ENCODE measurements around the gene PRKN. TPM values are rescaled to one million over a fixed set of nuclear protein-coding genes. Genes with fewer than 3 reads are reported as not detected.

Gene PRKN
- total and polyA plus RNA-seq, 3 experiments from 2014 or later = 0.22 to 1.0 (median 0.55) TPM

- Mint-ChIP-seq H3K4me1 (no peaks in the 10 kb centered on the region), H3K4me3 (no peak overlapping the region), H3K9me3 (peaks cover 0 to 29% (median 4%) of the 10 kb centered on the region in 5 donors), H3K27ac (no peak overlapping the region), H3K36me3 (no peaks in the 10 kb centered on the region), H3K27me3 (no peaks in the 10 kb centered on the region)
- Histone ChIP-seq H3K9me3 (ENCODE audit: low read length) (no peaks in the 10 kb centered on the region), H3K36me3 (ENCODE audit: insufficient read depth, low read length) (no peaks in the 10 kb centered on the region), H3K4me1 (ENCODE audit: insufficient read depth, low read length) (no peaks in the 10 kb centered on the region), H3K27ac (ENCODE audit: low read depth, low read length) (no peak overlapping the region), H3K4me3 (ENCODE audit: low read length) (no peak overlapping the region), H3K27me3 (ENCODE audit: insufficient read depth, low read length, poor library complexity, severe bottlenecking) (no peaks in the 10 kb centered on the region)
- ChIA-PET CTCF (no interaction called here), POLR2A (no interaction called here)
- DNase-seq = no peak
Observed at GRCh38 chr6:162150295-162150694, 577.3 kb downstream of the PRKN start.

GRCh38 chr6:162149786-162150185 lies 577.8 kb downstream of the PRKN start:
- H3K4me1 Mint-ChIP-seq = no peaks in the 10 kb centered on the region
- DNase-seq = no peak
- no peaks in the 10 kb centered on the region for H3K27me3 ChIP-seq (ENCODE audit: insufficient read depth, low read length, poor library complexity, severe bottlenecking)
- no peak overlapping the region for H3K4me3 Mint-ChIP-seq
- H3K4me3 ChIP-seq (ENCODE audit: low read length) = no peak overlapping the region
- no peak overlapping the region for H3K27ac Mint-ChIP-seq
- no peaks in the 10 kb centered on the region for H3K36me3 Mint-ChIP-seq
- ChIA-PET CTCF (no interaction called here), POLR2A (no interaction called here)
- peaks cover 0 to 30% (median 6%) of the 10 kb centered on the region in 5 donors for H3K9me3 Mint-ChIP-seq
- no peak overlapping the region for H3K27ac ChIP-seq (ENCODE audit: low read depth, low read length)
- H3K9me3 ChIP-seq (ENCODE audit: low read length) = no peaks in the 10 kb centered on the region
- no peaks in the 10 kb centered on the region for H3K27me3 Mint-ChIP-seq
- H3K4me1 ChIP-seq (ENCODE audit: insufficient read depth, low read length) = no peaks in the 10 kb centered on the region
- H3K36me3 ChIP-seq (ENCODE audit: insufficient read depth, low read length) = no peaks in the 10 kb centered on the region

GRCh38 chr6:162147805-162148204 lies 579.8 kb downstream of the PRKN start:
- DNase-seq = no peak
- Mint-ChIP-seq H3K36me3 (peaks cover 0 to 8% (median 0%) of the 10 kb centered on the region in 3 donors), H3K4me3 (no peak overlapping the region), H3K9me3 (peaks cover 0 to 34% (median 6%) of the 10 kb centered on the region in 5 donors), H3K27me3 (no peaks in the 10 kb centered on the region), H3K27ac (no peak overlapping the region), H3K4me1 (no peaks in the 10 kb centered on the region)
- H3K36me3 ChIP-seq (ENCODE audit: insufficient read depth, low read length) = no peaks in the 10 kb centered on the region
- H3K27ac ChIP-seq (ENCODE audit: low read depth, low read length) = no peak overlapping the region
- H3K9me3 ChIP-seq (ENCODE audit: low read length) = no peaks in the 10 kb centered on the region
- ChIA-PET POLR2A (no interaction called here), CTCF (no interaction called here)
- H3K4me3 ChIP-seq (ENCODE audit: low read length) = no peak overlapping the region
- H3K27me3 ChIP-seq (ENCODE audit: insufficient read depth, low read length, poor library complexity, severe bottlenecking) = no peaks in the 10 kb centered on the region
- H3K4me1 ChIP-seq (ENCODE audit: insufficient read depth, low read length) = no peaks in the 10 kb centered on the region

DNA sequence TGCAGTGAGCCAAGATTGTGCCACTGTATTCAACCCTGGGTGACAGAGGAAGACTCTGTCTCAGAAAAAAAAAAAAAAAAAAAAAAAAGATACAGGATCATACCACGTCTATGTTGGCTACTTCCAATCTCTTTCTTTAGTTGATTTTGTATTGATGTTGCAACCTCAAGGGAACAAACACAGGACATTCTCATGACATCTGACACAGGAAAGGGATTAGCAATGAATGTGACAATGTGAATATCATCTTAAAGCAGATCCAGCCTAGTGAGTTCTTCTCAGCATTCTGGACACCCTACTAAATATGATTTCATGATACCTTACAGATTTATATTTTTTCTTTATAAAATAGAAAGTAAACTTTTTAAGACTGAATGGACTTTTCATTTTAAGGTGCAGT lies 580.3 kb downstream of the PRKN start:
- no peaks in the 10 kb centered on the region for H3K27me3 ChIP-seq (ENCODE audit: insufficient read depth, low read length, poor library complexity, severe bottlenecking)
- no peak for DNase-seq
- no peak overlapping the region for H3K27ac Mint-ChIP-seq

DNA sequence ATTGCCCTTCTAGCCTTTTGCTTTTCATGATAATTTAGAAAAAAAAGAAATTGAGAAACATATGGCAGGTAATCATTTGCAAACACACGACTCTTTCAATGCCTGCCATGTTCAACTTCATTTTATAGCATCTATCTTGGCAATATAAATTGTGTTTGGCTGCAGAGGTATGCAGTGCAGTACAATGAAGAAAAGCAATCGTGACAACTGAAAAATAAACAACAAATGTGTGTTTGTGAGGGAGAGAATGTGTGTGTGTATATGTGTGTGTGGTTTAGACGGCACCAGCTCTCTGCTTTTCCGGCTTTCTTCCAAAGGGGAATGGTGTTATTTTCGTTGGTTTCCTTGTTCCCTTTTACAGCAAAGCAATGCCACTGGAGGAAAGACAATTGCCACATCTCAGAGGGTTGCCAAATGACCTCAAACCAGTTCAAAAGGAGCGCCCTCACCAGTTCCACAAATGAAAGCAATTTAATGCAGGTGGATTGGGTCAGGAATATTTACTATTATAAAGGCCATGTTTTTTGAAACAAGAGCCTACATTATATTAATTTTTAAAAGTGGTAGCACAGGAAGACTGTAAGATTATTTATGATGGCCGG lies 587.2 kb downstream of the PRKN start:
- no peak for DNase-seq
- CTCF ChIA-PET = no interaction called here
- Mint-ChIP-seq H3K27me3 (no peaks in the 10 kb centered on the region), H3K27ac (no peak overlapping the region), H3K9me3 (peaks cover 19 to 46% (median 20%) of the 10 kb centered on the region in 5 donors), H3K4me3 (no peak overlapping the region), H3K36me3 (peaks cover 0 to 13% (median 0%) of the 10 kb centered on the region in 3 donors), H3K4me1 (no peaks in the 10 kb centered on the region)
- POLR2A ChIA-PET = no interaction called here
- Histone ChIP-seq H3K9me3 (ENCODE audit: low read length) (no peaks in the 10 kb centered on the region), H3K27me3 (ENCODE audit: insufficient read depth, low read length, poor library complexity, severe bottlenecking) (no peaks in the 10 kb centered on the region), H3K36me3 (ENCODE audit: insufficient read depth, low read length) (no peaks in the 10 kb centered on the region), H3K4me3 (ENCODE audit: low read length) (no peak overlapping the region), H3K4me1 (ENCODE audit: insufficient read depth, low read length) (no peaks in the 10 kb centered on the region), H3K27ac (ENCODE audit: low read depth, low read length) (no peak overlapping the region)

More for the DNA sequence above, 580.3 kb downstream of the PRKN start:
- H3K36me3 Mint-ChIP-seq = peaks cover 0 to 8% (median 0%) of the 10 kb centered on the region in 3 donors
- Histone ChIP-seq H3K36me3 (ENCODE audit: insufficient read depth, low read length) (no peaks in the 10 kb centered on the region), H3K4me1 (ENCODE audit: insufficient read depth, low read length) (no peaks in the 10 kb centered on the region), H3K4me3 (ENCODE audit: low read length) (no peak overlapping the region), H3K9me3 (ENCODE audit: low read length) (no peaks in the 10 kb centered on the region), H3K27ac (ENCODE audit: low read depth, low read length) (no peak overlapping the region)
- H3K9me3 Mint-ChIP-seq = peaks cover 3 to 36% (median 6%) of the 10 kb centered on the region in 5 donors
- ChIA-PET CTCF (no interaction called here), POLR2A (no interaction called here)
- no peak overlapping the region for H3K4me3 Mint-ChIP-seq
- no peaks in the 10 kb centered on the region for H3K4me1 Mint-ChIP-seq
- no peaks in the 10 kb centered on the region for H3K27me3 Mint-ChIP-seq

DNA sequence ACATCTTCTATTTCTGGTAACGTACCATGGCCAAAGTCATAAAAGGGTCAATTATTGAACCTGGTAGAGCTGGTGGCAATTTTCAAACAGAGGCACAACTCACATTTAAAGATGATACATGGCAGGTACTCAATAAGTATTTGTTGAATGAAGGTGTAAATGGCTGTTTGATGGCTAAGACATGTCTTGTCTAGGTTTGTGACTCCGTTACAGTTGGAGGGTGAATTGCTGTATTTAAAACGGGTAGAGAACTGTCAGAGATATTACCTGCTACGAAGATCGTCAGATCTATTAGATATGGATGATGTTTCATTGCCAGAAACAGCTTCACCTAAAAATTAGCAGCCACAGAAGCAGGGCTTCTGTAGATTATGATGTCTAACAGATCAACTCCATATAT lies 601.9 kb downstream of the PRKN start:
- no peak overlapping the region for H3K27ac Mint-ChIP-seq

GRCh38 chr6:162124710-162125435 lies 602.7 kb downstream of the PRKN start:
- Histone ChIP-seq H3K4me1 (ENCODE audit: insufficient read depth, low read length) (no peaks in the 10 kb centered on the region), H3K4me3 (ENCODE audit: low read length) (no peak overlapping the region), H3K27ac (ENCODE audit: low read depth, low read length) (no peak overlapping the region), H3K36me3 (ENCODE audit: insufficient read depth, low read length) (no peaks in the 10 kb centered on the region), H3K27me3 (ENCODE audit: insufficient read depth, low read length, poor library complexity, severe bottlenecking) (no peaks in the 10 kb centered on the region), H3K9me3 (ENCODE audit: low read length) (no peaks in the 10 kb centered on the region)
- H3K27ac Mint-ChIP-seq = no peak overlapping the region
- peaks cover 0 to 5% (median 2%) of the 10 kb centered on the region in 3 donors for H3K36me3 Mint-ChIP-seq
- no peaks in the 10 kb centered on the region for H3K27me3 Mint-ChIP-seq
- ChIA-PET POLR2A (no interaction called here), CTCF (no interaction called here)
- DNase-seq = no peak
- H3K9me3 Mint-ChIP-seq = peaks cover 6 to 35% (median 9%) of the 10 kb centered on the region in 5 donors
- H3K4me3 Mint-ChIP-seq = no peak overlapping the region
- no peaks in the 10 kb centered on the region for H3K4me1 Mint-ChIP-seq

More for the DNA sequence above, 601.9 kb downstream of the PRKN start:
- H3K27ac ChIP-seq (ENCODE audit: low read depth, low read length) = no peak overlapping the region
- DNase-seq = no peak
- H3K9me3 ChIP-seq (ENCODE audit: low read length) = no peaks in the 10 kb centered on the region
- CTCF ChIA-PET = no interaction called here
- H3K4me1 ChIP-seq (ENCODE audit: insufficient read depth, low read length) = no peaks in the 10 kb centered on the region
- H3K36me3 ChIP-seq (ENCODE audit: insufficient read depth, low read length) = no peaks in the 10 kb centered on the region
- no peak overlapping the region for H3K4me3 ChIP-seq (ENCODE audit: low read length)
- no peaks in the 10 kb centered on the region for H3K27me3 ChIP-seq (ENCODE audit: insufficient read depth, low read length, poor library complexity, severe bottlenecking)
- H3K27me3 Mint-ChIP-seq = no peaks in the 10 kb centered on the region
- H3K4me1 Mint-ChIP-seq = no peaks in the 10 kb centered on the region
- no peak overlapping the region for H3K4me3 Mint-ChIP-seq
- POLR2A ChIA-PET = no interaction called here
- H3K36me3 Mint-ChIP-seq = peaks cover 0 to 5% (median 2%) of the 10 kb centered on the region in 3 donors
- peaks cover 6 to 35% (median 9%) of the 10 kb centered on the region in 5 donors for H3K9me3 Mint-ChIP-seq

GRCh38 chr6:162123797-162124196 lies 603.8 kb downstream of the PRKN start:
- H3K9me3 Mint-ChIP-seq = peaks cover 6 to 36% (median 9%) of the 10 kb centered on the region in 5 donors
- H3K27ac ChIP-seq (ENCODE audit: low read depth, low read length) = no peak overlapping the region
- H3K36me3 Mint-ChIP-seq = peaks cover 0 to 5% (median 2%) of the 10 kb centered on the region in 3 donors
- no peaks in the 10 kb centered on the region for H3K9me3 ChIP-seq (ENCODE audit: low read length)
- CTCF ChIA-PET = no interaction called here
- no peak for DNase-seq
- no peaks in the 10 kb centered on the region for H3K4me1 ChIP-seq (ENCODE audit: insufficient read depth, low read length)
- no peaks in the 10 kb centered on the region for H3K27me3 ChIP-seq (ENCODE audit: insufficient read depth, low read length, poor library complexity, severe bottlenecking)
- no peaks in the 10 kb centered on the region for H3K27me3 Mint-ChIP-seq
- H3K4me3 Mint-ChIP-seq = no peak overlapping the region
- H3K4me1 Mint-ChIP-seq = no peaks in the 10 kb centered on the region
- H3K27ac Mint-ChIP-seq = no peak overlapping the region
- no peaks in the 10 kb centered on the region for H3K36me3 ChIP-seq (ENCODE audit: insufficient read depth, low read length)
- H3K4me3 ChIP-seq (ENCODE audit: low read length) = no peak overlapping the region
- POLR2A ChIA-PET = no interaction called here
